HL-60 (cell line): ENCODE data around the gene OSTF1.
A peak's percentile ranks its signal among the peaks of the same experiment; 100 is the strongest.

Experiments
- DNase-seq, 2 experiments: peaks; one replicate each; pipeline ENCODE4 v3.0.0-alpha.2; 2010 to 2020; ENCODE audit warnings: low read depth in 1 of 2, low spot score in 1 of 2
- H3K27ac ChIP-seq: fragments of 250-450 bp; sonication (Bioruptor Pico); replicated peaks from 2 replicates; pipeline ENCODE4 v1.5.1; 2020; ENCODE audit warnings: mild to moderate bottlenecking, moderate library complexity
- H3K27me3 ChIP-seq: fragments of 250-450 bp; sonication (Bioruptor Pico); 2 replicates; pipeline ENCODE4 v1.5.1; 2021; ENCODE audit warnings: mild to moderate bottlenecking, moderate library complexity; ENCODE audit not compliant: insufficient read depth, poor library complexity, severe bottlenecking
- H3K4me3 ChIP-seq: replicated peaks from 2 replicates; pipeline ENCODE4 v1.5.1; 2011; ENCODE audit warnings: mild to moderate bottlenecking, control low read depth, low read length; ENCODE audit not compliant: insufficient read depth
- CTCF ChIP-seq: IDR thresholded peaks from one replicate; pipeline ENCODE4 v1.5.1; 2011; ENCODE audit warnings: low read length, control low read depth, inconsistent platforms; ENCODE audit not compliant: insufficient read depth
- GABPA ChIP-seq: IDR thresholded peaks from 2 replicates; pipeline ENCODE4 v1.6.1; 2012; ENCODE audit warnings: low read depth
- POLR2AphosphoS5 ChIP-seq: IDR thresholded peaks from 2 replicates; pipeline ENCODE4 v1.6.1; 2012; ENCODE audit warnings: low read depth
- REST ChIP-seq: IDR thresholded peaks from 2 replicates; pipeline ENCODE4 v1.6.1; 2012; ENCODE audit warnings: low read depth; ENCODE audit not compliant: insufficient replicate concordance
- SPI1 ChIP-seq: IDR thresholded peaks from 2 replicates; pipeline ENCODE4 v1.6.1; 2012; ENCODE audit warnings: low read depth, mild to moderate bottlenecking, borderline replicate concordance

Gene OSTF1

GRCh38 chr9:75086541-75087288 is 1.6 kb upstream of the OSTF1 start:
- peak; percentile 15 to 35 for DNase-seq
- TF ChIP-seq REST (no peak), GABPA (no peak), CTCF (no peak), POLR2AphosphoS5 (no peak)
- H3K4me3 ChIP-seq = peak overlapping the region; percentile 96
- no peaks in the 10 kb centered on the region for H3K27me3 ChIP-seq
- peak overlapping the region; percentile 86 for H3K27ac ChIP-seq

GRCh38 chr9:75087289-75087823 is 958 bp upstream of the OSTF1 start:
- no peaks in the 10 kb centered on the region for H3K27me3 ChIP-seq
- TF ChIP-seq REST (peak; percentile 13), CTCF (no peak), SPI1 (peak; percentile 4; the same call in 1 of the 2 replicates), POLR2AphosphoS5 (no peak; the same call in 1 of the 2 replicates), GABPA (0 out of 2 replicates have a peak, but pooled peaks have one; percentile 21)
- peak overlapping the region; percentile 86 for H3K27ac ChIP-seq
- DNase-seq = peak; percentile 28 to 60
- H3K4me3 ChIP-seq = peak overlapping the region; percentile 96

GRCh38 chr9:75088646-75089372 is 495 bp downstream of the OSTF1 start:
- Histone ChIP-seq H3K4me3 (peak overlapping the region; percentile 94), H3K27me3 (no peaks in the 10 kb centered on the region), H3K27ac (peak overlapping the region; percentile 91)
- no peak for TF ChIP-seq REST
- TF ChIP-seq CTCF = no peak
- TF ChIP-seq GABPA = no peak
- TF ChIP-seq SPI1 = peak; percentile 100
- TF ChIP-seq POLR2AphosphoS5 = peak; percentile 50; the same call in 1 of the 2 replicates
- DNase-seq = peak; percentile 65 to 80
